Neural cell (in vitro differentiated cells): ENCODE measurements around the gene NEK4. TPM values are rescaled to one million over a fixed set of nuclear protein-coding genes. Genes with fewer than 3 reads are reported as not detected.

Experiments
- H2AFZ ChIP-seq: fragments of 200-600, 300-800 bp; sonication (generic), shearing (Covaris generic); 2 replicates; pipeline ENCODE4 v1.6.0; 2014; ENCODE audit warnings: low read depth, mild to moderate bottlenecking, antibody characterized with exemption, low read length, moderate library complexity
- H3F3A ChIP-seq: fragments of 200-600 bp; shearing (Covaris generic); 2 replicates; pipeline ENCODE4 v1.6.1; 2016; ENCODE audit warnings: mild to moderate bottlenecking, moderate library complexity, mixed read lengths, antibody characterized with exemption, low read length; ENCODE audit not compliant: insufficient read depth, poor library complexity, severe bottlenecking
- H3K27ac ChIP-seq: fragments of 200-600, 300-800 bp; sonication (generic), shearing (Covaris generic); 2 replicates; pipeline ENCODE4 v1.5.1; 2014; ENCODE audit warnings: mild to moderate bottlenecking, low read length, moderate library complexity
- H3K27me3 ChIP-seq: fragments of 300-800, 200-600 bp; sonication (generic), shearing (Covaris generic); 2 replicates; pipeline ENCODE4 v1.6.0; 2014; ENCODE audit warnings: mild to moderate bottlenecking, low read depth, low read length, moderate library complexity; ENCODE audit not compliant: insufficient read depth
- H3K36me3 ChIP-seq: fragments of 300-800, 200-600 bp; sonication (generic), shearing (Covaris generic); 2 replicates; pipeline ENCODE4 v1.5.1; 2014; ENCODE audit warnings: mild to moderate bottlenecking, antibody characterized with exemption, low read length, moderate library complexity; ENCODE audit not compliant: insufficient read depth
- H3K4me2 ChIP-seq: fragments of 300-800, 200-600 bp; sonication (generic), shearing (Covaris generic); 2 replicates; pipeline ENCODE4 v1.6.0; 2014; ENCODE audit warnings: mild to moderate bottlenecking, low read length
- H3K4me3 ChIP-seq: fragments of 300-800, 200-600 bp; sonication (generic), shearing (Covaris generic); 2 replicates; pipeline ENCODE4 v1.5.1; 2014; ENCODE audit warnings: mild to moderate bottlenecking, low read length, moderate library complexity
- H3K79me2 ChIP-seq: fragments of 200-600 bp; shearing (Covaris generic); replicated peaks from 2 replicates; pipeline ENCODE4 v1.6.0; 2014; ENCODE audit warnings: mild to moderate bottlenecking, low read length, moderate library complexity; ENCODE audit not compliant: insufficient read depth
- H3K9ac ChIP-seq: fragments of 300-800, 200-600 bp; sonication (generic), shearing (Covaris generic); 2 replicates; pipeline ENCODE4 v1.6.1; 2016; ENCODE audit warnings: mild to moderate bottlenecking, low read length, mixed read lengths
- H3K9me2 ChIP-seq: fragments of 200-600 bp; shearing (Covaris generic); 2 replicates; pipeline ENCODE4 v1.6.1; 2016; ENCODE audit warnings: mild to moderate bottlenecking, low read length, mixed read lengths; ENCODE audit not compliant: insufficient read depth
- H3K9me3 ChIP-seq: fragments of 200-600, 300-800 bp; sonication (generic), shearing (Covaris generic); 2 replicates; pipeline ENCODE4 v1.6.1; 2016; ENCODE audit warnings: mild to moderate bottlenecking, mixed run types, low read length, moderate library complexity, mixed read lengths
- H4K20me1 ChIP-seq: fragments of 200-600 bp; shearing (Covaris generic); 2 replicates; pipeline ENCODE4 v1.6.1; 2016; ENCODE audit warnings: mild to moderate bottlenecking, mixed run types; ENCODE audit not compliant: insufficient read depth
- EP300 ChIP-seq: fragments of 450-650 bp; conservative IDR thresholded peaks from 2 replicates; pipeline ENCODE4 v1.6.1; 2014; ENCODE audit warnings: antibody characterized with exemption, mild to moderate bottlenecking, moderate library complexity; ENCODE audit not compliant: poor library complexity, severe bottlenecking
- EZH2 ChIP-seq: fragments of 200-600, 300-800 bp; shearing (Covaris generic), sonication (generic); IDR thresholded peaks from 2 replicates; pipeline ENCODE4 v1.6.1; 2014; ENCODE audit warnings: antibody characterized with exemption, low read length, borderline replicate concordance, mild to moderate bottlenecking; ENCODE audit not compliant: insufficient read depth, poor library complexity, severe bottlenecking
- MXI1 ChIP-seq: fragments of 450-650 bp; conservative IDR thresholded peaks from 2 replicates; pipeline ENCODE4 v1.6.1; 2014; ENCODE audit warnings: antibody characterized with exemption, mild to moderate bottlenecking; ENCODE audit not compliant: poor library complexity, severe bottlenecking
- POLR2AphosphoS5 ChIP-seq: IDR thresholded peaks from 2 replicates; pipeline ENCODE4 v1.6.1; 2012
- RAD21 ChIP-seq: fragments of 450-650 bp; conservative IDR thresholded peaks from 2 replicates; pipeline ENCODE4 v1.6.1; 2014; ENCODE audit warnings: antibody characterized with exemption, mild to moderate bottlenecking, moderate library complexity
- SMC3 ChIP-seq: fragments of 450-650 bp; conservative IDR thresholded peaks from 2 replicates; pipeline ENCODE4 v1.6.1; 2014; ENCODE audit warnings: antibody characterized with exemption, mild to moderate bottlenecking, moderate library complexity; ENCODE audit not compliant: poor library complexity
- TAF1 ChIP-seq: IDR thresholded peaks from 2 replicates; pipeline ENCODE4 v1.6.1; 2012; ENCODE audit warnings: low read depth
- polyA plus RNA-seq: library from polyadenylated mRNA; depleted of rRNA; stranded (reverse); fragments of >200 nt; gene quantifications from 2 replicates; pipeline ENCODE4 v1.2.3, GENCODE V29; 2014
- TF ChIP-seq, protein P1 (sequence below): fragments of 450-650 bp; IDR thresholded peaks from 2 replicates; pipeline ENCODE4 v1.5.1; 2014; ENCODE audit warnings: antibody characterized with exemption, mild to moderate bottlenecking, moderate library complexity; ENCODE audit not compliant: poor library complexity, severe bottlenecking
- TF ChIP-seq, protein P2 (sequence below): IDR thresholded peaks from 2 replicates; pipeline ENCODE4 v1.6.1; 2012; ENCODE audit warnings: borderline replicate concordance

NEK4 gene
- polyA plus RNA-seq, 1 donor from 2014 or later: 45.6 TPM

DNA sequence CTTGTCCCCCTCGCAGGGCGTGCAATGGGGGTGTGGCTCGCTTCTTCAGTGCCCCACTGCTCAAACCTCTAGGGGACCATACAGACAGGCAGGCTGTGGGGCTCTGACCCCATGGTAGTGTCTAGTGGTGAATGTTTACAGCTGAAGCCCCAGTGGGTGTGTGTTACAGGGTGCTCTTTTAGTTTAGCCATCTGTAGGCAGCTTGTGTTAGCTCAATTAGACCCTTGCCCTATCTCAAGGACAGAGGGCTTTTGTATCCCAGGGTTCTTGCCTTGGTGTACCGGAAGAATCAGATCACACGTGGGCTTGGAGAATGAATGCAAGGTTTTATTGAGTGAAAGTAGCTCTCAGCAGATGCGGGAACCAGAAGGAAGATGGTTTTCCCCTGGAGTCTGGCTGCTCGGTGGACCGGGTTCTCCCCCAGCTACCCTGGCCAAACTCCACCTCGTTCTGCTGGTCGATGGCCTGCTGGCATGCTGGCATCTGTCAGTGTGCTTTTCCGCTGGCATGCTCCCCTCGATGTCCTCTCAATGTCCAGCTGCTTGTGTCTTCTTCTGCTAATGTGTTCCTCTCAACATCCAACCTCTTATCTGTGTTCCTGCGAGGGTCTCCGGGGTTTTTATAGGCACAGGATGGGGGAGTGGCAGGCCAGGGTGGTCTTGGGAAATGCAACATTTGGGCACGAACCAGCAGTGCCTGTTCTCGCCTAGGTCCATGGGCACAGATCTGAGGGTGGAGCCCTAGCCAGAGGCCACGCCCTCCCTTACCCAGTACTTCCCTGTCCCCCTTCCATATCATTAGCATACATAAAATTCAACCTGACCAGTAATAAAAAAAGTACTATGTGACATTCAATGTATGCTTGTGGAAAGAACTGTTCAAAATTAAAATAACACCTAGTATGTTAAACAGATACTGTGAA is 58.2 kb downstream of the NEK4 start:
- Histone ChIP-seq H3K9me2 (no peaks in the 10 kb centered on the region), H3K27me3 (no peaks in the 10 kb centered on the region), H3K4me3 (no peak overlapping the region), H3K27ac (no peak overlapping the region), H3F3A (no peaks in the 10 kb centered on the region), H3K36me3 (no peaks in the 10 kb centered on the region), H3K4me2 (no peak overlapping the region), H3K9me3 (no peaks in the 10 kb centered on the region), H2AFZ (no peak overlapping the region), H3K79me2 (peaks cover 3% of the 10 kb centered on the region), H4K20me1 (no peaks in the 10 kb centered on the region), H3K9ac (no peak overlapping the region)
- TF ChIP-seq EP300: no peak
- no peak for TF ChIP-seq TAF1
- TF ChIP-seq, protein P1, sequence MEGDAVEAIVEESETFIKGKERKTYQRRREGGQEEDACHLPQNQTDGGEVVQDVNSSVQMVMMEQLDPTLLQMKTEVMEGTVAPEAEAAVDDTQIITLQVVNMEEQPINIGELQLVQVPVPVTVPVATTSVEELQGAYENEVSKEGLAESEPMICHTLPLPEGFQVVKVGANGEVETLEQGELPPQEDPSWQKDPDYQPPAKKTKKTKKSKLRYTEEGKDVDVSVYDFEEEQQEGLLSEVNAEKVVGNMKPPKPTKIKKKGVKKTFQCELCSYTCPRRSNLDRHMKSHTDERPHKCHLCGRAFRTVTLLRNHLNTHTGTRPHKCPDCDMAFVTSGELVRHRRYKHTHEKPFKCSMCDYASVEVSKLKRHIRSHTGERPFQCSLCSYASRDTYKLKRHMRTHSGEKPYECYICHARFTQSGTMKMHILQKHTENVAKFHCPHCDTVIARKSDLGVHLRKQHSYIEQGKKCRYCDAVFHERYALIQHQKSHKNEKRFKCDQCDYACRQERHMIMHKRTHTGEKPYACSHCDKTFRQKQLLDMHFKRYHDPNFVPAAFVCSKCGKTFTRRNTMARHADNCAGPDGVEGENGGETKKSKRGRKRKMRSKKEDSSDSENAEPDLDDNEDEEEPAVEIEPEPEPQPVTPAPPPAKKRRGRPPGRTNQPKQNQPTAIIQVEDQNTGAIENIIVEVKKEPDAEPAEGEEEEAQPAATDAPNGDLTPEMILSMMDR: no peak
- no peak for TF ChIP-seq RAD21
- TF ChIP-seq POLR2AphosphoS5: no peak
- TF ChIP-seq, protein P2, sequence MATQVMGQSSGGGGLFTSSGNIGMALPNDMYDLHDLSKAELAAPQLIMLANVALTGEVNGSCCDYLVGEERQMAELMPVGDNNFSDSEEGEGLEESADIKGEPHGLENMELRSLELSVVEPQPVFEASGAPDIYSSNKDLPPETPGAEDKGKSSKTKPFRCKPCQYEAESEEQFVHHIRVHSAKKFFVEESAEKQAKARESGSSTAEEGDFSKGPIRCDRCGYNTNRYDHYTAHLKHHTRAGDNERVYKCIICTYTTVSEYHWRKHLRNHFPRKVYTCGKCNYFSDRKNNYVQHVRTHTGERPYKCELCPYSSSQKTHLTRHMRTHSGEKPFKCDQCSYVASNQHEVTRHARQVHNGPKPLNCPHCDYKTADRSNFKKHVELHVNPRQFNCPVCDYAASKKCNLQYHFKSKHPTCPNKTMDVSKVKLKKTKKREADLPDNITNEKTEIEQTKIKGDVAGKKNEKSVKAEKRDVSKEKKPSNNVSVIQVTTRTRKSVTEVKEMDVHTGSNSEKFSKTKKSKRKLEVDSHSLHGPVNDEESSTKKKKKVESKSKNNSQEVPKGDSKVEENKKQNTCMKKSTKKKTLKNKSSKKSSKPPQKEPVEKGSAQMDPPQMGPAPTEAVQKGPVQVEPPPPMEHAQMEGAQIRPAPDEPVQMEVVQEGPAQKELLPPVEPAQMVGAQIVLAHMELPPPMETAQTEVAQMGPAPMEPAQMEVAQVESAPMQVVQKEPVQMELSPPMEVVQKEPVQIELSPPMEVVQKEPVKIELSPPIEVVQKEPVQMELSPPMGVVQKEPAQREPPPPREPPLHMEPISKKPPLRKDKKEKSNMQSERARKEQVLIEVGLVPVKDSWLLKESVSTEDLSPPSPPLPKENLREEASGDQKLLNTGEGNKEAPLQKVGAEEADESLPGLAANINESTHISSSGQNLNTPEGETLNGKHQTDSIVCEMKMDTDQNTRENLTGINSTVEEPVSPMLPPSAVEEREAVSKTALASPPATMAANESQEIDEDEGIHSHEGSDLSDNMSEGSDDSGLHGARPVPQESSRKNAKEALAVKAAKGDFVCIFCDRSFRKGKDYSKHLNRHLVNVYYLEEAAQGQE: no peak
- no peak for TF ChIP-seq EZH2
- no peak for TF ChIP-seq MXI1
- TF ChIP-seq SMC3: no peak

GRCh38 chr3:52710512-52710911 is 60.2 kb downstream of the NEK4 start:
- Histone ChIP-seq H2AFZ (no peak overlapping the region), H3K27me3 (no peaks in the 10 kb centered on the region), H3K27ac (no peak overlapping the region), H3K9ac (no peak overlapping the region), H4K20me1 (no peaks in the 10 kb centered on the region), H3F3A (no peaks in the 10 kb centered on the region), H3K36me3 (no peaks in the 10 kb centered on the region), H3K9me2 (no peaks in the 10 kb centered on the region), H3K79me2 (peaks cover 18% of the 10 kb centered on the region), H3K4me2 (no peak overlapping the region), H3K4me3 (no peak overlapping the region), H3K9me3 (no peaks in the 10 kb centered on the region)
- no peak for TF ChIP-seq SMC3
- TF ChIP-seq EZH2: no peak
- TF ChIP-seq, protein P2: no peak
- TF ChIP-seq, protein P1: no peak
